K562 (cell line): ENCODE data around the gene MYH7. TPM values are rescaled to one million over a fixed set of nuclear protein-coding genes. Genes with fewer than 3 reads are reported as not detected.

Experiments used
- ATAC-seq: fragments of 200-7000 bp; cut with Tn5 transposase; 3 replicates; pipeline ENCODE4 v1.9.1; 2020; ENCODE audit warnings: moderate library complexity
- BruUV-seq: library from RNA; stranded (reverse); fragments of 400-500 nt; replicated peaks from 2 replicates; lab custom pipeline; 2021; lab: Mats Ljungman, UMichigan
- CTCF ChIA-PET: fragments of 300-600 bp; formaldehyde crosslinking; extraction: SDS; loops from one replicate; lab custom pipeline; 2021; ENCODE audit warnings: low intra/inter-chr PET ratio; lab: Yijun Ruan, JAX
- POLR2A ChIA-PET: fragments of 300-600, 350-650 bp; sonication (Branson Sonifier 250); formaldehyde crosslinking; extraction: SDS; loops from one replicate; lab custom pipeline; 2021; ENCODE audit warnings: antibody characterized with exemption, inconsistent platforms; lab: Yijun Ruan, JAX
- DNase-seq, 4 experiments: peaks; one replicate each; pipeline versions ENCODE4 v3.0.0 to v3.0.0-alpha.2; 2011 to 2018; ENCODE audit warnings: low spot score in 3 of 4, mixed read lengths in 3 of 4; ENCODE audit errors: extremely low read depth in 1 of 4
- FAIRE-seq: peaks from 2 replicates; lab custom pipeline; 2011; peaks lifted over from hg19 to GRCh38; lab: Jason Lieb, UNC
- H2AFZ ChIP-seq: 2 replicates; pipeline ENCODE4 v1.6.0; 2011; ENCODE audit warnings: low read depth, low read length, control low read depth, inconsistent platforms
- H3K27ac ChIP-seq: fragments of 200-600 bp; 3 replicates; pipeline ENCODE4 v1.8.0; 2011; ENCODE audit warnings: low read depth, mild to moderate bottlenecking, control low read depth, inconsistent platforms, low read length, moderate library complexity, mixed read lengths; ENCODE audit errors: extremely low read depth
- H3K27me3 ChIP-seq, 2 experiments: fragments of 300-600 bp in 1 of 2; 2 replicates in 1 of 2; 3 replicates in 1 of 2; pipeline versions ENCODE4 v1.6.0 to v1.8.0; 2011; ENCODE audit warnings: inconsistent platforms in 2 of 2, low read length in 2 of 2, mild to moderate bottlenecking in 1 of 2, mixed read lengths in 1 of 2, moderate library complexity in 1 of 2; ENCODE audit not compliant: control insufficient read depth in 2 of 2, insufficient read depth in 2 of 2
- H3K36me3 ChIP-seq: fragments of 300-600 bp; 3 replicates; pipeline ENCODE4 v1.8.0; 2011; ENCODE audit warnings: mild to moderate bottlenecking, low read length, inconsistent platforms; ENCODE audit not compliant: control insufficient read depth, insufficient read depth
- H3K4me1 ChIP-seq, 2 experiments: fragments of 200-600 bp in 1 of 2; replicated peaks in 1 of 2; 2 replicates in 1 of 2; 3 replicates in 1 of 2; pipeline versions ENCODE4 v1.5.1 to v1.8.0; 2011; ENCODE audit warnings: inconsistent platforms in 2 of 2, low read length in 2 of 2, mild to moderate bottlenecking in 1 of 2, mixed read lengths in 1 of 2, moderate library complexity in 1 of 2; ENCODE audit not compliant: control insufficient read depth in 2 of 2, insufficient read depth in 2 of 2
- H3K4me2 ChIP-seq: 2 replicates; pipeline ENCODE4 v1.6.1; 2011; ENCODE audit warnings: low read length, control low read depth, inconsistent platforms, mixed read lengths; ENCODE audit not compliant: insufficient read depth
- H3K4me3 ChIP-seq: fragments of 200-600 bp; sonication (generic), shearing (Covaris generic); 2 replicates; pipeline ENCODE4 v1.5.1; 2016; ENCODE audit warnings: control low read depth, inconsistent platforms
- H3K79me2 ChIP-seq: fragments of 200-600 bp; 3 replicates; pipeline ENCODE4 v1.8.0; 2011; ENCODE audit warnings: low read length, inconsistent platforms; ENCODE audit not compliant: control insufficient read depth, insufficient read depth
- H3K9ac ChIP-seq, 2 experiments: 2 replicates each; pipeline versions ENCODE4 v1.6.0 to v1.6.1; 2011; ENCODE audit warnings: low read depth in 2 of 2, low read length in 2 of 2, control low read depth in 1 of 2, inconsistent platforms in 1 of 2, mild to moderate bottlenecking in 1 of 2, mixed read lengths in 1 of 2; ENCODE audit not compliant: insufficient read depth in 1 of 2
- H3K9me1 ChIP-seq: one replicate; pipeline ENCODE4 v1.6.0; 2011; ENCODE audit warnings: inconsistent platforms, mild to moderate bottlenecking, low read length, moderate library complexity; ENCODE audit not compliant: control insufficient read depth, insufficient read depth
- H3K9me3 ChIP-seq: replicated peaks from 2 replicates; pipeline ENCODE4 v1.5.1; 2011; ENCODE audit warnings: low read depth, low read length, inconsistent platforms; ENCODE audit not compliant: control insufficient read depth, insufficient read depth
- H4K20me1 ChIP-seq: replicated peaks from 2 replicates; pipeline ENCODE4 v1.6.1; 2011; ENCODE audit warnings: low read length, inconsistent platforms, mixed read lengths; ENCODE audit not compliant: control insufficient read depth, insufficient read depth
- ELK1 ChIP-seq: sonication (generic); formaldehyde crosslinking; IDR thresholded peaks from 2 replicates; pipeline ENCODE4 v1.8.1; 2022; ENCODE audit warnings: missing genetic modification reagents
- HDAC1 ChIP-seq, 2 experiments: fragments of 450-650 bp; IDR thresholded peaks; 2 replicates each; pipeline ENCODE4 v1.6.1; 2016 to 2017; ENCODE audit warnings: inconsistent platforms in 1 of 2, mild to moderate bottlenecking in 1 of 2, moderate library complexity in 1 of 2
- HMGXB4 ChIP-seq: sonication (generic); formaldehyde crosslinking; IDR thresholded peaks from 2 replicates; pipeline ENCODE4 v1.8.1; 2023; ENCODE audit warnings: mild to moderate bottlenecking, missing genetic modification reagents
- KLF13 ChIP-seq: fragments of 450-650 bp; IDR thresholded peaks from 2 replicates; pipeline ENCODE4 v1.6.1; 2016; ENCODE audit warnings: missing genetic modification characterization, low read depth, mild to moderate bottlenecking, missing compliant biosample characterization, moderate library complexity, borderline replicate concordance
- NR2C1 ChIP-seq, 2 experiments: fragments of 450-650 bp; IDR thresholded peaks; 2 replicates each; pipeline ENCODE4 v1.6.1; 2017; ENCODE audit warnings: mild to moderate bottlenecking in 2 of 2, antibody characterized with exemption in 1 of 2, inconsistent platforms in 1 of 2, missing compliant biosample characterization in 1 of 2, missing genetic modification characterization in 1 of 2
- SP2 ChIP-seq: IDR thresholded peaks from 2 replicates; pipeline ENCODE4 v1.6.1; 2011; ENCODE audit warnings: mild to moderate bottlenecking, low read depth, low read length, moderate library complexity; ENCODE audit not compliant: poor library complexity, severe bottlenecking; ENCODE audit errors: extremely low read depth
- STAT5B ChIP-seq: fragments of 250-450 bp; sonication (Bioruptor Pico); IDR thresholded peaks from 2 replicates; pipeline ENCODE4 v1.8.0; 2021; ENCODE audit warnings: mild to moderate bottlenecking, inconsistent platforms
- TEAD2 ChIP-seq: fragments of 450-650 bp; IDR thresholded peaks from 2 replicates; pipeline ENCODE4 v1.6.1; 2016; ENCODE audit warnings: missing genetic modification characterization, control low read depth, missing compliant biosample characterization
- TEAD4 ChIP-seq, 2 experiments: sonication (generic) in 1 of 2; formaldehyde crosslinking in 1 of 2; IDR thresholded peaks; 2 replicates each; pipeline versions ENCODE4 v1.6.1 to v1.8.0; 2012 to 2022; ENCODE audit warnings: borderline replicate concordance in 1 of 2, inconsistent platforms in 1 of 2, low read length in 1 of 2, mild to moderate bottlenecking in 1 of 2, missing genetic modification reagents in 1 of 2
- YY1 ChIP-seq, 3 experiments: IDR thresholded peaks; 2 replicates each; pipeline ENCODE4 v1.6.1; 2011; ENCODE audit warnings: low read length in 2 of 3, mild to moderate bottlenecking in 2 of 3, moderate library complexity in 2 of 3, borderline replicate concordance in 1 of 3, control low read depth in 1 of 3, low read depth in 1 of 3; ENCODE audit not compliant: insufficient read depth in 3 of 3, insufficient replicate concordance in 2 of 3, control insufficient read depth in 1 of 3, insufficient read length in 1 of 3; ENCODE audit errors: extremely low read depth in 1 of 3
- ZNF518B ChIP-seq: fragments of 250-450 bp; sonication (Bioruptor Pico); IDR thresholded peaks from 2 replicates; pipeline ENCODE4 v1.5.0; 2021; ENCODE audit warnings: mild to moderate bottlenecking, moderate library complexity
- WGBS: fragments of 100-300 bp; shearing (Covaris generic); methylation state at CpG from one replicate; pipeline ENCODE4 v1.1.6; 2016; ENCODE audit warnings: low coverage, mixed read lengths; ENCODE audit not compliant: insufficient coverage; ENCODE audit errors: missing lambda C conversion rate; 5-methylcytosine and 5-hydroxymethylcytosine counted together
- in situ Hi-C: fragments of 300-500 bp; cut with MboI; formaldehyde crosslinking; loops from 4 replicates; pipeline ENCODE4 v1.15.0; 2018; ENCODE audit warnings: inconsistent platforms, mixed read lengths
- intact Hi-C: fragments of 100-400 bp; cut with micrococcal nuclease; formaldehyde crosslinking; loops from 2 replicates; pipeline ENCODE4 v1.14.2; 2022
- polyA plus RNA-seq, 8 experiments: library from polyadenylated mRNA; depleted of rRNA in 4 of 8; stranded (reverse) in 5 of 8; unstranded in 3 of 8; fragments of >200 nt; fragmentation: Nextera tagmentation in 2 of 8; fragmentation: Illumina TruSeq in 1 of 8; extraction: Ambion mirVana in 2 of 8; extraction: Trizol in 1 of 8; gene quantifications; 2 replicates each; pipeline versions ENCODE4 v1.2.1 to v1.2.3, GENCODE V29; 2011 to 2014; ENCODE audit warnings: inconsistent platforms in 1 of 8, missing spikeins in 1 of 8
- total RNA-seq, 7 experiments: library from RNA; depleted of rRNA in 6 of 7; stranded (reverse); fragments of >200 nt in 6 of 7; fragmentation: Illumina TruSeq in 2 of 7; extraction: Trizol in 2 of 7; gene quantifications; 2 replicates each; pipeline versions ENCODE4 v1.2.1 to v1.2.3, GENCODE V29; 2011 to 2021; ENCODE audit warnings: low replicate concordance in 1 of 7

Gene MYH7
- total and polyA plus RNA-seq, 9 of the 15 experiments (the other 6 are each of a cell fraction or from before 2014, with no cell fraction given): not detected

- 33% methylated on average over 3 of the region's 4 CpGs for WGBS
- DNase-seq (no peak), ATAC-seq (no peak)
- no peaks in the 10 kb centered on the region for H3K27me3 ChIP-seq
- no peak overlapping the region for H2AFZ ChIP-seq
- no peaks in the 10 kb centered on the region for H3K36me3 ChIP-seq
- no peaks in the 10 kb centered on the region for H3K9me3 ChIP-seq
- no peak overlapping the region for H3K4me2 ChIP-seq
- in situ Hi-C loops: no loop called here
- no TSS peak for BruUV-seq
- no peak overlapping the region for H3K27ac ChIP-seq
- H3K4me1 ChIP-seq: peaks cover 9 to 12% of the 10 kb centered on the region in 2 experiments; a peak in 4 of 5 replicates
- ChIA-PET POLR2A (no interaction called here), CTCF (no interaction called here)
- no peaks in the 10 kb centered on the region for H3K9me1 ChIP-seq
- no peak overlapping the region for H3K4me3 ChIP-seq
- TF ChIP-seq NR2C1 (IDR thresholded peaks at IDR 0.05) (no peak), NR2C1 (tag; IDR thresholded peaks at IDR 0.05) (no peak), ZNF518B (no peak), ELK1 (CRISPR knock-in tag) (no peak), STAT5B (CRISPR knock-in tag) (no peak), KLF13 (tag) (no peak), SP2 (no peak), HDAC1 (IDR thresholded peaks at IDR 0.05) (no peak), TEAD2 (no peak), YY1 (IDR thresholded peaks at IDR 0.05; ENCODE audit: borderline replicate concordance in 1 of 3, control insufficient read depth in 1 of 3, extremely low read depth in 1 of 3, insufficient read depth in 3 of 3, insufficient read length in 1 of 3, insufficient replicate concordance in 2 of 3, low read depth in 1 of 3, low read length in 2 of 3) (no peak), HMGXB4 (CRISPR knock-in tag) (no peak), TEAD4 (IDR thresholded peaks at IDR 0.05; ENCODE audit: low read length) (no peak), TEAD4 (CRISPR knock-in tag; IDR thresholded peaks at IDR 0.05; ENCODE audit: borderline replicate concordance) (no peak)
- TF ChIP-seq, all 486 proteins: peak for 0
- FAIRE-seq: no peak
- H4K20me1 ChIP-seq: no peaks in the 10 kb centered on the region
- intact Hi-C loops: no loop called here
- H3K79me2 ChIP-seq: no peaks in the 10 kb centered on the region
- H3K9ac ChIP-seq: no peak overlapping the region
Observed at GRCh38 chr14:23445773-23446172, 10.3 kb upstream of the MYH7 start.
